K562 (cell line): Measurements from ENCODE around the gene E2F3. TPM values are rescaled to one million over a fixed set of nuclear protein-coding genes. Genes with fewer than 3 reads are reported as not detected.

Experiments
- ATAC-seq: fragments of 200-7000 bp; cut with Tn5 transposase; 3 replicates; pipeline ENCODE4 v1.9.1; 2020; ENCODE audit warnings: moderate library complexity
- BruUV-seq: library from RNA; stranded (reverse); fragments of 400-500 nt; replicated peaks from 2 replicates; lab custom pipeline; 2021; lab: Mats Ljungman, UMichigan
- CTCF ChIA-PET: fragments of 300-600 bp; formaldehyde crosslinking; extraction: SDS; loops from one replicate; lab custom pipeline; 2021; ENCODE audit warnings: low intra/inter-chr PET ratio; lab: Yijun Ruan, JAX
- POLR2A ChIA-PET: fragments of 300-600, 350-650 bp; sonication (Branson Sonifier 250); formaldehyde crosslinking; extraction: SDS; loops from one replicate; lab custom pipeline; 2021; ENCODE audit warnings: antibody characterized with exemption, inconsistent platforms; lab: Yijun Ruan, JAX
- DNase-seq, 4 experiments: peaks; one replicate each; pipeline versions ENCODE4 v3.0.0 to v3.0.0-alpha.2; 2011 to 2018; ENCODE audit warnings: low spot score in 3 of 4, mixed read lengths in 3 of 4; ENCODE audit errors: extremely low read depth in 1 of 4
- FAIRE-seq: peaks from 2 replicates; lab custom pipeline; 2011; peaks lifted over from hg19 to GRCh38; lab: Jason Lieb, UNC
- H2AFZ ChIP-seq: 2 replicates; pipeline ENCODE4 v1.6.0; 2011; ENCODE audit warnings: low read depth, low read length, control low read depth, inconsistent platforms
- H3K27ac ChIP-seq: fragments of 200-600 bp; 3 replicates; pipeline ENCODE4 v1.8.0; 2011; ENCODE audit warnings: low read depth, mild to moderate bottlenecking, control low read depth, inconsistent platforms, low read length, moderate library complexity, mixed read lengths; ENCODE audit errors: extremely low read depth
- H3K27me3 ChIP-seq, 2 experiments: fragments of 300-600 bp in 1 of 2; 2 replicates in 1 of 2; 3 replicates in 1 of 2; pipeline versions ENCODE4 v1.6.0 to v1.8.0; 2011; ENCODE audit warnings: inconsistent platforms in 2 of 2, low read length in 2 of 2, mild to moderate bottlenecking in 1 of 2, mixed read lengths in 1 of 2, moderate library complexity in 1 of 2; ENCODE audit not compliant: control insufficient read depth in 2 of 2, insufficient read depth in 2 of 2
- H3K36me3 ChIP-seq: fragments of 300-600 bp; 3 replicates; pipeline ENCODE4 v1.8.0; 2011; ENCODE audit warnings: mild to moderate bottlenecking, low read length, inconsistent platforms; ENCODE audit not compliant: control insufficient read depth, insufficient read depth
- H3K4me1 ChIP-seq, 2 experiments: fragments of 200-600 bp in 1 of 2; replicated peaks in 1 of 2; 2 replicates in 1 of 2; 3 replicates in 1 of 2; pipeline versions ENCODE4 v1.5.1 to v1.8.0; 2011; ENCODE audit warnings: inconsistent platforms in 2 of 2, low read length in 2 of 2, mild to moderate bottlenecking in 1 of 2, mixed read lengths in 1 of 2, moderate library complexity in 1 of 2; ENCODE audit not compliant: control insufficient read depth in 2 of 2, insufficient read depth in 2 of 2
- H3K4me2 ChIP-seq: 2 replicates; pipeline ENCODE4 v1.6.1; 2011; ENCODE audit warnings: low read length, control low read depth, inconsistent platforms, mixed read lengths; ENCODE audit not compliant: insufficient read depth
- H3K4me3 ChIP-seq: fragments of 200-600 bp; sonication (generic), shearing (Covaris generic); 2 replicates; pipeline ENCODE4 v1.5.1; 2016; ENCODE audit warnings: control low read depth, inconsistent platforms
- H3K79me2 ChIP-seq: fragments of 200-600 bp; 3 replicates; pipeline ENCODE4 v1.8.0; 2011; ENCODE audit warnings: low read length, inconsistent platforms; ENCODE audit not compliant: control insufficient read depth, insufficient read depth
- H3K9ac ChIP-seq, 2 experiments: 2 replicates each; pipeline versions ENCODE4 v1.6.0 to v1.6.1; 2011; ENCODE audit warnings: low read depth in 2 of 2, low read length in 2 of 2, control low read depth in 1 of 2, inconsistent platforms in 1 of 2, mild to moderate bottlenecking in 1 of 2, mixed read lengths in 1 of 2; ENCODE audit not compliant: insufficient read depth in 1 of 2
- H3K9me1 ChIP-seq: one replicate; pipeline ENCODE4 v1.6.0; 2011; ENCODE audit warnings: inconsistent platforms, mild to moderate bottlenecking, low read length, moderate library complexity; ENCODE audit not compliant: control insufficient read depth, insufficient read depth
- H3K9me3 ChIP-seq: replicated peaks from 2 replicates; pipeline ENCODE4 v1.5.1; 2011; ENCODE audit warnings: low read depth, low read length, inconsistent platforms; ENCODE audit not compliant: control insufficient read depth, insufficient read depth
- H4K20me1 ChIP-seq: replicated peaks from 2 replicates; pipeline ENCODE4 v1.6.1; 2011; ENCODE audit warnings: low read length, inconsistent platforms, mixed read lengths; ENCODE audit not compliant: control insufficient read depth, insufficient read depth
- ATF3 ChIP-seq, 2 experiments: fragments of 450-650 bp in 1 of 2; sonication (generic) in 1 of 2; formaldehyde crosslinking in 1 of 2; IDR thresholded peaks in 1 of 2; conservative IDR thresholded peaks in 1 of 2; 2 replicates each; pipeline versions ENCODE4 v1.6.1 to v1.8.1; 2016 to 2023; ENCODE audit warnings: mild to moderate bottlenecking in 2 of 2, moderate library complexity in 2 of 2, inconsistent platforms in 1 of 2, missing genetic modification reagents in 1 of 2
- DDX20 ChIP-seq: fragments of 450-650 bp; IDR thresholded peaks from 2 replicates; pipeline ENCODE4 v1.6.1; 2016; ENCODE audit warnings: missing genetic modification characterization, low read depth, mild to moderate bottlenecking, missing compliant biosample characterization, moderate library complexity
- KDM5B ChIP-seq: fragments of 200-600 bp; sonication (generic); IDR thresholded peaks from 2 replicates; pipeline ENCODE4 v1.6.1; 2012; ENCODE audit warnings: low read depth, mild to moderate bottlenecking, moderate library complexity, low read length, control low read depth, inconsistent platforms; ENCODE audit not compliant: insufficient replicate concordance
- MAX ChIP-seq: sonication (generic); formaldehyde crosslinking; IDR thresholded peaks from 2 replicates; pipeline ENCODE4 v1.9.0; 2022; ENCODE audit warnings: mild to moderate bottlenecking, missing genetic modification reagents
- SAFB ChIP-seq: fragments of 200-400 bp; formaldehyde crosslinking; IDR thresholded peaks from 2 replicates; pipeline ENCODE4 v1.6.1; 2017; ENCODE audit warnings: low read depth, low read length, borderline replicate concordance
- ZNF253 ChIP-seq: fragments of 250-450 bp; sonication (Bioruptor Pico); conservative IDR thresholded peaks from 2 replicates; pipeline ENCODE4 v1.6.1; 2021; ENCODE audit warnings: mild to moderate bottlenecking
- WGBS: fragments of 100-300 bp; shearing (Covaris generic); methylation state at CpG from one replicate; pipeline ENCODE4 v1.1.6; 2016; ENCODE audit warnings: low coverage, mixed read lengths; ENCODE audit not compliant: insufficient coverage; ENCODE audit errors: missing lambda C conversion rate; 5-methylcytosine and 5-hydroxymethylcytosine counted together
- in situ Hi-C: fragments of 300-500 bp; cut with MboI; formaldehyde crosslinking; loops from 4 replicates; pipeline ENCODE4 v1.15.0; 2018; ENCODE audit warnings: inconsistent platforms, mixed read lengths
- intact Hi-C: fragments of 100-400 bp; cut with micrococcal nuclease; formaldehyde crosslinking; loops from 2 replicates; pipeline ENCODE4 v1.14.2; 2022
- polyA plus RNA-seq, 8 experiments: library from polyadenylated mRNA; depleted of rRNA in 4 of 8; stranded (reverse) in 5 of 8; unstranded in 3 of 8; fragments of >200 nt; fragmentation: Nextera tagmentation in 2 of 8; fragmentation: Illumina TruSeq in 1 of 8; extraction: Ambion mirVana in 2 of 8; extraction: Trizol in 1 of 8; gene quantifications; 2 replicates each; pipeline versions ENCODE4 v1.2.1 to v1.2.3, GENCODE V29; 2011 to 2014; ENCODE audit warnings: inconsistent platforms in 1 of 8, missing spikeins in 1 of 8
- total RNA-seq, 7 experiments: library from RNA; depleted of rRNA in 6 of 7; stranded (reverse); fragments of >200 nt in 6 of 7; fragmentation: Illumina TruSeq in 2 of 7; extraction: Trizol in 2 of 7; gene quantifications; 2 replicates each; pipeline versions ENCODE4 v1.2.1 to v1.2.3, GENCODE V29; 2011 to 2021; ENCODE audit warnings: low replicate concordance in 1 of 7

E2F3 gene
- total and polyA plus RNA-seq, 9 of the 15 experiments (the other 6 are each of a cell fraction or from before 2014, with no cell fraction given), result 11.1 to 44.7 (median 27.2) TPM

DNA sequence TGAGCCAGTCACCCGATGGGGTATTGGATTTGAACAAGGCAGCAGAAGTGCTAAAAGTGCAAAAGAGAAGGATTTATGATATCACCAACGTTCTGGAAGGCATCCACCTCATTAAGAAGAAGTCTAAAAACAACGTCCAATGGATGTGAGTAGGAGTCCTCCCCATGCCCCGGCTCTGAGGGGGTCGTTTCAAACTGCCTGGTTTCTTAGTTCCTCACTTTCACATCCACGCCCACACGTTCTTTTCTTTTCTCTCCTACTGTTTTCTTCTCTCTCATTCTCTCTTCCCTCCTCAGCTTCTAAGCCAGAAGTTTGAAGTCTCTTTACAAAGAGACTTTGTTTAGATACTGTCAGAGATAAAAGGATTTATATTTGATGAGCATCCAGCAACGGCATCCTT, 79.6 kb downstream of the E2F3 start:
- no TSS peak for BruUV-seq
- no peak overlapping the region for H3K4me2 ChIP-seq
- FAIRE-seq, result no peak
- no peaks in the 10 kb centered on the region for H3K27me3 ChIP-seq
- H3K9ac ChIP-seq, result no peak overlapping the region
- ATAC-seq, result no peak
- H3K4me3 ChIP-seq, result no peak overlapping the region
- no peaks in the 10 kb centered on the region for H3K9me3 ChIP-seq
- in situ Hi-C loops (no loop called here), intact Hi-C loops (no loop called here)
- 0 out of 2 replicates have a peak, but pooled peaks cover 8% of the 10 kb centered on the region for H4K20me1 ChIP-seq
- WGBS, result 71% methylated on average over 8 of the region's 8 CpGs
- CTCF ChIA-PET, result no interaction called here
- H3K36me3 ChIP-seq, result peaks cover 94% of the 10 kb centered on the region
- H3K9me1 ChIP-seq, result no peaks in the 10 kb centered on the region
- H3K27ac ChIP-seq, result no peak overlapping the region
- DNase-seq, result no peak
- POLR2A ChIA-PET, result interaction anchor here (1.4 to 1.6 kb wide), 2 partner anchors 12 to 77 kb away, joined by 3 to 4 read pairs; no protein-coding TSS in a partner anchor
- H2AFZ ChIP-seq, result no peak overlapping the region
- H3K4me1 ChIP-seq, result peaks cover 0 to 2% of the 10 kb centered on the region in 2 experiments; a peak in 3 of 5 replicates
- TF ChIP-seq ATF3 (IDR thresholded peaks at IDR 0.05) (no peak), ATF3 (CRISPR knock-in tag; conservative IDR thresholded peaks at IDR 0.05) (no peak), DDX20 (tag) (no peak), SAFB (no peak), MAX (CRISPR knock-in tag) (no peak), KDM5B (no peak), ZNF253 (CRISPR knock-in tag) (no peak)
- TF ChIP-seq, all 486 proteins: peak for 0
- peaks cover 61% of the 10 kb centered on the region for H3K79me2 ChIP-seq
